ENCODE data around the gene ZNF556.

The ZNF556 gene

DNA sequence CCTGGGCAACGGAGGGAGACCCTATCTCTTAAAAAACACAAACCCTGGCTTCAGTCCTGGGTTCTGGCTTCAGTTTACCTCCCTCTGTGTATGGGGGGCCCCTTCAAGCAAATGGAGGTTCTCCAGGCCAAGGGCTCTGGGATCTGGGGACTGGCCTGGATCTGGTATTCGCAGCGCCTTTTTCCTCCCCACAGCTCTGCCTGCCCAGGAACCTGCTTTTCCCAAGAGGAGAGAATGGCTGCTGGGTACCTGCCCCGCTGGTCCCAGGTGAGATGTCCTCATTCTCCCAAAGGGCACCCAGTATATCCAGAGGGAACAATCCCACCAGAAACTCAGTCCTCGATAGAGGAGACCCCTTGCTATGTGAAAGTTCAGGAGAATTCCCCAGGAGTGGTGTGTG lies 44.3 kb upstream of the ZNF556 start:
- H3K9me3 ChIP-seq (ENCODE audit: control insufficient read depth, insufficient read depth, low read length): no peaks in the 10 kb centered on the region
- H3K36me3 ChIP-seq (ENCODE audit: control insufficient read depth, low read length): no peaks in the 10 kb centered on the region
- H3K79me2 ChIP-seq (ENCODE audit: control insufficient read depth, low read length): 0 out of 2 replicates have a peak, but pooled peaks cover 4% of the 10 kb centered on the region
- H3K27ac ChIP-seq (ENCODE audit: low read depth, low read length): no peak overlapping the region
- no peaks in the 10 kb centered on the region for H3K9me2 ChIP-seq (replicated peaks; ENCODE audit: control insufficient read depth, low read length)
- H3K4me2 ChIP-seq (ENCODE audit: low read length): no peak overlapping the region
- H3F3A ChIP-seq (ENCODE audit: control insufficient read depth, insufficient read depth): no peaks in the 10 kb centered on the region
- TF ChIP-seq EZH2phosphoT487 (IDR thresholded peaks at IDR 0.05; ENCODE audit: borderline replicate concordance, low read length): no peak
- TF ChIP-seq, protein P1, sequence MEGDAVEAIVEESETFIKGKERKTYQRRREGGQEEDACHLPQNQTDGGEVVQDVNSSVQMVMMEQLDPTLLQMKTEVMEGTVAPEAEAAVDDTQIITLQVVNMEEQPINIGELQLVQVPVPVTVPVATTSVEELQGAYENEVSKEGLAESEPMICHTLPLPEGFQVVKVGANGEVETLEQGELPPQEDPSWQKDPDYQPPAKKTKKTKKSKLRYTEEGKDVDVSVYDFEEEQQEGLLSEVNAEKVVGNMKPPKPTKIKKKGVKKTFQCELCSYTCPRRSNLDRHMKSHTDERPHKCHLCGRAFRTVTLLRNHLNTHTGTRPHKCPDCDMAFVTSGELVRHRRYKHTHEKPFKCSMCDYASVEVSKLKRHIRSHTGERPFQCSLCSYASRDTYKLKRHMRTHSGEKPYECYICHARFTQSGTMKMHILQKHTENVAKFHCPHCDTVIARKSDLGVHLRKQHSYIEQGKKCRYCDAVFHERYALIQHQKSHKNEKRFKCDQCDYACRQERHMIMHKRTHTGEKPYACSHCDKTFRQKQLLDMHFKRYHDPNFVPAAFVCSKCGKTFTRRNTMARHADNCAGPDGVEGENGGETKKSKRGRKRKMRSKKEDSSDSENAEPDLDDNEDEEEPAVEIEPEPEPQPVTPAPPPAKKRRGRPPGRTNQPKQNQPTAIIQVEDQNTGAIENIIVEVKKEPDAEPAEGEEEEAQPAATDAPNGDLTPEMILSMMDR (IDR thresholded peaks at IDR 0.05; ENCODE audit: low read depth, low read length, poor library complexity, severe bottlenecking): no peak
- H3K27me3 ChIP-seq (ENCODE audit: control insufficient read depth, low read length): no peaks in the 10 kb centered on the region
- H3K4me1 ChIP-seq (ENCODE audit: control insufficient read depth, low read length): peaks cover 4% of the 10 kb centered on the region
- no peak overlapping the region for H3K4me3 ChIP-seq (ENCODE audit: low read length)
- no peaks in the 10 kb centered on the region for H4K20me1 ChIP-seq (ENCODE audit: control insufficient read depth, insufficient read depth, low read depth, low read length)

DNA sequence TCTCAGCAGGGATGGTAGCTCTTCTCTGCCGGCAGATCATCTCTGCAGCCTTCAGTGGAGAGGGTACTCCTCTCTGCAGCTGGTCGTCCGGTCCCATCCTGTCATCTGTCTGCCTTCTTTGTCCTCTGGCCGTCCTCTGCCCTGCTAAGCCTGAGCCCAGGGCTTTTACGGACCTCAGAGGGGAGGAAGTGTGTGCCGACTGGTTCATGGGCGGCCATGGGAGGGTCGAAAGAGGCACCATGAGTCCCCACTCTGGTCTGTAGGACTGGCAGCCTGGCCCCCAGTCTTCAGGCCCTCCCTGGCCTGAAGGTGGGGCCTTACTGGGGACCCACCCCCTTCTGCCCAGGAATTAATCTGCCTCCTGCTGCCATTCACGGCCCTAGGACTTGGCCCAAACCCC lies 43.5 kb upstream of the ZNF556 start:
- H3K79me2 ChIP-seq (ENCODE audit: control insufficient read depth, low read length): 0 out of 2 replicates have a peak, but pooled peaks cover 4% of the 10 kb centered on the region
- no peak for TF ChIP-seq EZH2phosphoT487 (IDR thresholded peaks at IDR 0.05; ENCODE audit: borderline replicate concordance, low read length)
- TF ChIP-seq, protein P1 (IDR thresholded peaks at IDR 0.05; ENCODE audit: low read depth, low read length, poor library complexity, severe bottlenecking): no peak
- peaks cover 4% of the 10 kb centered on the region for H3K4me1 ChIP-seq (ENCODE audit: control insufficient read depth, low read length)
- no peak overlapping the region for H3K27ac ChIP-seq (ENCODE audit: low read depth, low read length)
- H3K4me2 ChIP-seq (ENCODE audit: low read length): no peak overlapping the region
- no peaks in the 10 kb centered on the region for H3K27me3 ChIP-seq (ENCODE audit: control insufficient read depth, low read length)
- no peaks in the 10 kb centered on the region for H4K20me1 ChIP-seq (ENCODE audit: control insufficient read depth, insufficient read depth, low read depth, low read length)
- no peaks in the 10 kb centered on the region for H3K36me3 ChIP-seq (ENCODE audit: control insufficient read depth, low read length)
- H3K9me2 ChIP-seq (replicated peaks; ENCODE audit: control insufficient read depth, low read length): no peaks in the 10 kb centered on the region
- H3K4me3 ChIP-seq (ENCODE audit: low read length): no peak overlapping the region
- no peaks in the 10 kb centered on the region for H3F3A ChIP-seq (ENCODE audit: control insufficient read depth, insufficient read depth)
- no peaks in the 10 kb centered on the region for H3K9me3 ChIP-seq (ENCODE audit: control insufficient read depth, insufficient read depth, low read length)

DNA sequence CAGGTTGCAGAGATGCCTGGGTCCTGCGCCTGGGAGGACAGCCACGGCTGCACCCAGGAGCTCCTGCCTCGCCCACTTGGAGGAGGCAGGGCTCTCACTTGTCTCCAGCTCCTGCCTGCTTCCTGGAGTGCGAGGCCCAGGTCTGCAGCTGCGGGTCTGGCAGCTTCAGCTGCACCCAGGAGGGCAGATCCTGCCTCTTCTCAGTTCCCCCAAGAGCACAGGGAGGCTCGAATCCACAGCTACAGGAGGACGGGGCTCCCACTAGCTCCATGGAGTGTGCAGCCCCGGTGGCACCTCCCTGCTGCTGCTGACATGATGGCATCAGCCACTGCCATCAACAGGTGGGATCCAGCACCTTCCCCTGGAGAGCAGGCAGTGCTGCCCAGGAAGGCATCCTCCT lies 43.0 kb upstream of the ZNF556 start:
- no peak overlapping the region for H3K27ac ChIP-seq (ENCODE audit: low read depth, low read length)
- 0 out of 2 replicates have a peak, but pooled peaks cover 4% of the 10 kb centered on the region for H3K79me2 ChIP-seq (ENCODE audit: control insufficient read depth, low read length)
- peaks cover 4% of the 10 kb centered on the region for H3K4me1 ChIP-seq (ENCODE audit: control insufficient read depth, low read length)
- H3K4me2 ChIP-seq (ENCODE audit: low read length): no peak overlapping the region
- no peak overlapping the region for H3K4me3 ChIP-seq (ENCODE audit: low read length)
- H3F3A ChIP-seq (ENCODE audit: control insufficient read depth, insufficient read depth): no peaks in the 10 kb centered on the region
- no peaks in the 10 kb centered on the region for H3K9me2 ChIP-seq (replicated peaks; ENCODE audit: control insufficient read depth, low read length)
- no peaks in the 10 kb centered on the region for H3K9me3 ChIP-seq (ENCODE audit: control insufficient read depth, insufficient read depth, low read length)
- TF ChIP-seq EZH2phosphoT487 (IDR thresholded peaks at IDR 0.05; ENCODE audit: borderline replicate concordance, low read length): no peak
- TF ChIP-seq, protein P1 (IDR thresholded peaks at IDR 0.05; ENCODE audit: low read depth, low read length, poor library complexity, severe bottlenecking): no peak
- no peaks in the 10 kb centered on the region for H4K20me1 ChIP-seq (ENCODE audit: control insufficient read depth, insufficient read depth, low read depth, low read length)
- no peaks in the 10 kb centered on the region for H3K36me3 ChIP-seq (ENCODE audit: control insufficient read depth, low read length)
- no peaks in the 10 kb centered on the region for H3K27me3 ChIP-seq (ENCODE audit: control insufficient read depth, low read length)
